Measurements from ENCODE around the gene ATP8A2.
"Not testable (repeated sequence)": the region's sequence is repeated elsewhere in the genome, so short reads cannot be mapped to it uniquely, and the experiment has no call there.

ATP8A2 gene

DNA sequence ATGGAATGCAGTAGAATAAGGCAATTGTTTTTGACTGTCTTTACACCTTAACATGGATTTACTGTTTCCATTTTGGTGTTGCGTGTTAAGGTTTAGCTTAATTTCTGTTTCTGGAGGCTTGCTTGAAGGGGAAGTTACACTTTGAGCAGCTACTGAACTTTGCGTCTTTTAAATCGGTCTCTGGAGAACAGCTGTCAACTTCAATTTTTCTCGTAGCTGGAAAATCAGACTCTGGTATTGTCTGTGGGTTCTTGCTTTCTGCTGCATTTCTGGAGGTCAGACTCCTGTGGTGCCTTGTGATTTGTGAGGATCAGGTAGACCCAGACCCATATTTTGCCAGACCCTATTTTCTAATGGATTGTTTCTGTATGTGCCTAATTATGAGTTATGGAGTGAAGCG, 146.7 kb downstream of the ATP8A2 start:
- Histone ChIP-seq H3K9me3 (ENCODE audit: control insufficient read depth in 2 of 2, low read length in 2 of 2) (no peaks in the 10 kb centered on the region), H3K4me3 (ENCODE audit: low read length in 2 of 2) (no peak overlapping the region), H3K36me3 (ENCODE audit: control insufficient read depth in 2 of 2, insufficient read depth in 2 of 2, low read length in 2 of 2) (no peaks in the 10 kb centered on the region)

GRCh38 chr13:25525884-25526283, 154.1 kb downstream of the ATP8A2 start:
- Histone ChIP-seq H3K36me3 (ENCODE audit: control insufficient read depth in 2 of 2, insufficient read depth in 2 of 2, low read length in 2 of 2) (no peaks in the 10 kb centered on the region), H3K9me3 (ENCODE audit: control insufficient read depth in 2 of 2, low read length in 2 of 2) (peaks cover 0 to 3% of the 10 kb centered on the region in 2 donors), H3K9ac (ENCODE audit: low read depth in 1 of 2, low read length in 2 of 2) (no peak overlapping the region), H3K27me3 (ENCODE audit: control insufficient read depth in 2 of 2, insufficient read depth in 2 of 2, low read length in 2 of 2) (no peaks in the 10 kb centered on the region), H3K4me1 (ENCODE audit: control insufficient read depth in 2 of 2, insufficient read depth in 2 of 2, low read length in 2 of 2) (no peaks in the 10 kb centered on the region), H3K4me3 (ENCODE audit: low read length in 2 of 2) (no peak overlapping the region), H3K27ac (ENCODE audit: low read depth in 2 of 2, low read length in 2 of 2) (no peak overlapping the region)

More for the DNA sequence above, 146.7 kb downstream of the ATP8A2 start:
- H3K27me3 ChIP-seq (ENCODE audit: control insufficient read depth in 2 of 2, insufficient read depth in 2 of 2, low read length in 2 of 2), result no peaks in the 10 kb centered on the region
- no peaks in the 10 kb centered on the region for H3K4me1 ChIP-seq (ENCODE audit: control insufficient read depth in 2 of 2, insufficient read depth in 2 of 2, low read length in 2 of 2)
- H3K27ac ChIP-seq (ENCODE audit: low read depth in 2 of 2, low read length in 2 of 2), result no peak overlapping the region
- H3K9ac ChIP-seq (ENCODE audit: low read depth in 1 of 2, low read length in 2 of 2), result no peak overlapping the region

- Histone ChIP-seq H3K36me3 (ENCODE audit: control insufficient read depth in 2 of 2, insufficient read depth in 2 of 2, low read length in 2 of 2) (no peaks in the 10 kb centered on the region), H3K9me3 (ENCODE audit: control insufficient read depth in 2 of 2, low read length in 2 of 2) (peaks cover 0 to 3% of the 10 kb centered on the region in 2 donors), H3K27ac (ENCODE audit: low read depth in 2 of 2, low read length in 2 of 2) (no peak overlapping the region), H3K4me1 (ENCODE audit: control insufficient read depth in 2 of 2, insufficient read depth in 2 of 2, low read length in 2 of 2) (no peaks in the 10 kb centered on the region), H3K4me3 (ENCODE audit: low read length in 2 of 2) (no peak overlapping the region), H3K9ac (ENCODE audit: low read depth in 1 of 2, low read length in 2 of 2) (no peak overlapping the region), H3K27me3 (ENCODE audit: control insufficient read depth in 2 of 2, insufficient read depth in 2 of 2, low read length in 2 of 2) (no peaks in the 10 kb centered on the region)
Measured at GRCh38 chr13:25528266-25528665, 156.5 kb downstream of the ATP8A2 start.

- H3K9me3 ChIP-seq (ENCODE audit: control insufficient read depth in 2 of 2, low read length in 2 of 2), result peaks cover 0 to 3% of the 10 kb centered on the region in 2 donors
- H3K9ac ChIP-seq (ENCODE audit: low read depth in 1 of 2, low read length in 2 of 2), result no peak overlapping the region
- H3K27ac ChIP-seq (ENCODE audit: low read depth in 2 of 2, low read length in 2 of 2), result no peak overlapping the region
Measured at GRCh38 chr13:25529425-25529824, 157.7 kb downstream of the ATP8A2 start.

GRCh38 chr13:25538276-25538675, 166.5 kb downstream of the ATP8A2 start:
- H3K27me3 ChIP-seq (ENCODE audit: control insufficient read depth in 2 of 2, insufficient read depth in 2 of 2, low read length in 2 of 2), result no peaks in the 10 kb centered on the region
- H3K36me3 ChIP-seq (ENCODE audit: control insufficient read depth in 2 of 2, insufficient read depth in 2 of 2, low read length in 2 of 2), result no peaks in the 10 kb centered on the region
- no peak overlapping the region for H3K27ac ChIP-seq (ENCODE audit: low read depth in 2 of 2, low read length in 2 of 2)
- no peak overlapping the region for H3K4me3 ChIP-seq (ENCODE audit: low read length in 2 of 2)
- no peak overlapping the region for H3K9ac ChIP-seq (ENCODE audit: low read depth in 1 of 2, low read length in 2 of 2)
- no peaks in the 10 kb centered on the region for H3K4me1 ChIP-seq (ENCODE audit: control insufficient read depth in 2 of 2, insufficient read depth in 2 of 2, low read length in 2 of 2)
- no peaks in the 10 kb centered on the region for H3K9me3 ChIP-seq (ENCODE audit: control insufficient read depth in 2 of 2, low read length in 2 of 2)

More at GRCh38 chr13:25529425-25529824, 157.7 kb downstream of the ATP8A2 start:
- no peaks in the 10 kb centered on the region for H3K4me1 ChIP-seq (ENCODE audit: control insufficient read depth in 2 of 2, insufficient read depth in 2 of 2, low read length in 2 of 2)
- H3K36me3 ChIP-seq (ENCODE audit: control insufficient read depth in 2 of 2, insufficient read depth in 2 of 2, low read length in 2 of 2), result no peaks in the 10 kb centered on the region
- no peak overlapping the region for H3K4me3 ChIP-seq (ENCODE audit: low read length in 2 of 2)
- H3K27me3 ChIP-seq (ENCODE audit: control insufficient read depth in 2 of 2, insufficient read depth in 2 of 2, low read length in 2 of 2), result no peaks in the 10 kb centered on the region

GRCh38 chr13:25541434-25542123, 169.8 kb downstream of the ATP8A2 start:
- Histone ChIP-seq H3K4me1 (ENCODE audit: control insufficient read depth in 2 of 2, insufficient read depth in 2 of 2, low read length in 2 of 2) (no peaks in the 10 kb centered on the region), H3K9me3 (ENCODE audit: control insufficient read depth in 2 of 2, low read length in 2 of 2) (no peaks in the 10 kb centered on the region), H3K4me3 (ENCODE audit: low read length in 2 of 2) (no peak overlapping the region), H3K9ac (ENCODE audit: low read depth in 1 of 2, low read length in 2 of 2) (no peak overlapping the region), H3K27me3 (ENCODE audit: control insufficient read depth in 2 of 2, insufficient read depth in 2 of 2, low read length in 2 of 2) (no peaks in the 10 kb centered on the region), H3K36me3 (ENCODE audit: control insufficient read depth in 2 of 2, insufficient read depth in 2 of 2, low read length in 2 of 2) (no peaks in the 10 kb centered on the region), H3K27ac (ENCODE audit: low read depth in 2 of 2, low read length in 2 of 2) (no peak overlapping the region)

GRCh38 chr13:25548991-25549390, 177.2 kb downstream of the ATP8A2 start:
- not testable (repeated sequence) for H3K27ac ChIP-seq (ENCODE audit: low read depth in 2 of 2, low read length in 2 of 2)

DNA sequence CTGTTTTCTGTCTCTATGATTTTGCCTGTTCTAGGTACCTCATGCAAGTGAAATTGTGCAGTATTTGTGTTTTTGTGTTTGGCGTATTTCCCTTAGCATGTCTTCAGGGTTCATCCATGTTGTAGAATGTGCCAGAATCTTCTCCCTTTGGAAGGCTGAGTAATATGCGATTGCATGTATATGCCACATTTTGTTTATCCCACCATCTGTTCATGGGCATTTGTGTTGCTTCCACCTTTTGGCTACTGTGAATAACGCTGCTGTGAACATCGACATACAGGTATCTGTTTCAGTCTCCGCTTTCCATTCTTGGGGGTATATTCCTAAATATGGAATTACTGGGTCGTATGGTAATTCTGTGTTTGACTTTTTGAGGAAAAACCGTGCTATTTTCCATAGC, 190.0 kb downstream of the ATP8A2 start:
- Histone ChIP-seq H3K36me3 (ENCODE audit: control insufficient read depth in 2 of 2, insufficient read depth in 2 of 2, low read length in 2 of 2) (no peaks in the 10 kb centered on the region), H3K4me1 (ENCODE audit: control insufficient read depth in 2 of 2, insufficient read depth in 2 of 2, low read length in 2 of 2) (no peaks in the 10 kb centered on the region), H3K4me3 (ENCODE audit: low read length in 2 of 2) (no peak overlapping the region), H3K27me3 (ENCODE audit: control insufficient read depth in 2 of 2, insufficient read depth in 2 of 2, low read length in 2 of 2) (no peaks in the 10 kb centered on the region), H3K9ac (ENCODE audit: low read depth in 1 of 2, low read length in 2 of 2) (no peak overlapping the region), H3K9me3 (ENCODE audit: control insufficient read depth in 2 of 2, low read length in 2 of 2) (no peaks in the 10 kb centered on the region), H3K27ac (ENCODE audit: low read depth in 2 of 2, low read length in 2 of 2) (no peak overlapping the region)

More at GRCh38 chr13:25548991-25549390, 177.2 kb downstream of the ATP8A2 start:
- H3K9me3 ChIP-seq (ENCODE audit: control insufficient read depth in 2 of 2, low read length in 2 of 2); H3K4me3 ChIP-seq (ENCODE audit: low read length in 2 of 2); H3K27me3 ChIP-seq (ENCODE audit: control insufficient read depth in 2 of 2, insufficient read depth in 2 of 2, low read length in 2 of 2); H3K9ac ChIP-seq (ENCODE audit: low read depth in 1 of 2, low read length in 2 of 2); H3K4me1 ChIP-seq (ENCODE audit: control insufficient read depth in 2 of 2, insufficient read depth in 2 of 2, low read length in 2 of 2); H3K36me3 ChIP-seq (ENCODE audit: control insufficient read depth in 2 of 2, insufficient read depth in 2 of 2, low read length in 2 of 2): not testable (repeated sequence)

GRCh38 chr13:25570185-25570584, 198.4 kb downstream of the ATP8A2 start:
- H3K27me3 ChIP-seq (ENCODE audit: control insufficient read depth in 2 of 2, insufficient read depth in 2 of 2, low read length in 2 of 2), result no peaks in the 10 kb centered on the region

GRCh38 chr13:25571237-25571636, 199.5 kb downstream of the ATP8A2 start:
- no peak overlapping the region for H3K4me3 ChIP-seq (ENCODE audit: low read length in 2 of 2)
- no peaks in the 10 kb centered on the region for H3K27me3 ChIP-seq (ENCODE audit: control insufficient read depth in 2 of 2, insufficient read depth in 2 of 2, low read length in 2 of 2)
- H3K27ac ChIP-seq (ENCODE audit: low read depth in 2 of 2, low read length in 2 of 2), result no peak overlapping the region
- H3K9ac ChIP-seq (ENCODE audit: low read depth in 1 of 2, low read length in 2 of 2), result no peak overlapping the region
- H3K36me3 ChIP-seq (ENCODE audit: control insufficient read depth in 2 of 2, insufficient read depth in 2 of 2, low read length in 2 of 2), result no peaks in the 10 kb centered on the region
- H3K9me3 ChIP-seq (ENCODE audit: control insufficient read depth in 2 of 2, low read length in 2 of 2), result no peaks in the 10 kb centered on the region
- no peaks in the 10 kb centered on the region for H3K4me1 ChIP-seq (ENCODE audit: control insufficient read depth in 2 of 2, insufficient read depth in 2 of 2, low read length in 2 of 2)

More at GRCh38 chr13:25570185-25570584, 198.4 kb downstream of the ATP8A2 start:
- Histone ChIP-seq H3K27ac (ENCODE audit: low read depth in 2 of 2, low read length in 2 of 2) (no peak overlapping the region), H3K9me3 (ENCODE audit: control insufficient read depth in 2 of 2, low read length in 2 of 2) (no peaks in the 10 kb centered on the region), H3K4me3 (ENCODE audit: low read length in 2 of 2) (no peak overlapping the region), H3K36me3 (ENCODE audit: control insufficient read depth in 2 of 2, insufficient read depth in 2 of 2, low read length in 2 of 2) (no peaks in the 10 kb centered on the region), H3K4me1 (ENCODE audit: control insufficient read depth in 2 of 2, insufficient read depth in 2 of 2, low read length in 2 of 2) (no peaks in the 10 kb centered on the region), H3K9ac (ENCODE audit: low read depth in 1 of 2, low read length in 2 of 2) (no peak overlapping the region)

All from mucosa of rectum (tissue), 2 donors.